ENCODE data around the gene PIAS1. TPM values are rescaled to one million over a fixed set of nuclear protein-coding genes. Genes with fewer than 3 reads are reported as not detected.

Gene PIAS1
- total RNA-seq, 1 donor from 2014 or later, result 6.8 TPM

DNA sequence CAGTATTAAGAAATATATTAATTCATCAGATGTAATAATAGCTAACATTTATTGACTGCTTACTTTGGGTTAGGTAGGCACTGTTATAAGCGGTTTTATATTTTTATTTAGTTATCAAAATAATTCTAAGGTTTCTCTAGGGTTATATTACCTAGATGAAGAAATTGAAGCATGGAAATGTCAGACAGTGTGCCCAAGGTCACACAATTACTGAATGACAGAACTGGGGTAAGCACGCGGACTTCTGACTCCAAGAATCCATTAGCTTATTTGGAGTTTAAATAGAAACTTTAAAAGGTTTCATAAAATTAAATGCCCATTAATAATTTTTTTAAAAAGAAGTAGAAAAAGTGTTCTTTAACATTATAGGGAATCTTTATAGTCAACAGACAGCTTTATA lies 76.7 kb downstream of the PIAS1 start:
- Histone ChIP-seq H3K4me3 (ENCODE audit: low read depth, low read length) (no peak overlapping the region), H3K36me3 (ENCODE audit: control insufficient read depth, insufficient read depth, low read length) (no peaks in the 10 kb centered on the region), H3K27me3 (ENCODE audit: control insufficient read depth, insufficient read depth, low read length) (no peaks in the 10 kb centered on the region)
- TF ChIP-seq, protein P1, sequence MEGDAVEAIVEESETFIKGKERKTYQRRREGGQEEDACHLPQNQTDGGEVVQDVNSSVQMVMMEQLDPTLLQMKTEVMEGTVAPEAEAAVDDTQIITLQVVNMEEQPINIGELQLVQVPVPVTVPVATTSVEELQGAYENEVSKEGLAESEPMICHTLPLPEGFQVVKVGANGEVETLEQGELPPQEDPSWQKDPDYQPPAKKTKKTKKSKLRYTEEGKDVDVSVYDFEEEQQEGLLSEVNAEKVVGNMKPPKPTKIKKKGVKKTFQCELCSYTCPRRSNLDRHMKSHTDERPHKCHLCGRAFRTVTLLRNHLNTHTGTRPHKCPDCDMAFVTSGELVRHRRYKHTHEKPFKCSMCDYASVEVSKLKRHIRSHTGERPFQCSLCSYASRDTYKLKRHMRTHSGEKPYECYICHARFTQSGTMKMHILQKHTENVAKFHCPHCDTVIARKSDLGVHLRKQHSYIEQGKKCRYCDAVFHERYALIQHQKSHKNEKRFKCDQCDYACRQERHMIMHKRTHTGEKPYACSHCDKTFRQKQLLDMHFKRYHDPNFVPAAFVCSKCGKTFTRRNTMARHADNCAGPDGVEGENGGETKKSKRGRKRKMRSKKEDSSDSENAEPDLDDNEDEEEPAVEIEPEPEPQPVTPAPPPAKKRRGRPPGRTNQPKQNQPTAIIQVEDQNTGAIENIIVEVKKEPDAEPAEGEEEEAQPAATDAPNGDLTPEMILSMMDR (IDR thresholded peaks at IDR 0.05; ENCODE audit: insufficient read depth, low read length, severe bottlenecking), result no peak
- FAIRE-seq (no peak), DNase-seq (ENCODE audit: low read depth) (no peak)

DNA sequence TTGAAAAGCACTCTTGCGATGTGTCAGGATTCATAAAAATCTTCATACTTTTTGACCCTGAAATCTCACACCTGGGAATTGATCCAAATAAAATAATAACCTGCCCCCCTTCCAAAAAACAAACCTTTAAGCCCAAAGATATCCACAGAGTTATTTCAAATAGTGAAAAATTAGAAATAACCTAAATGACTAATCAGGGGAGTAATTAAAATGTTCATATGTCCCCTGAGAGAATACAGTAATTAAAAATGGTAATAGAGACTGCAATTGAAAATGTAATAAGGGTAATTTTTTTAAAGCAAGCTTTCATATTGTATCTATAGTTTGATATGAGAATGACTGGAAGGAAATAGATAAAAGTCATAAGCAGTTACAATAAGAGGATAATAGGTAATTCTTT lies 83.0 kb downstream of the PIAS1 start:
- Histone ChIP-seq H3K4me3 (ENCODE audit: low read depth, low read length) (no peak overlapping the region), H3K27me3 (ENCODE audit: control insufficient read depth, insufficient read depth, low read length) (no peaks in the 10 kb centered on the region), H3K36me3 (ENCODE audit: control insufficient read depth, insufficient read depth, low read length) (no peaks in the 10 kb centered on the region)
- no peak for DNase-seq (ENCODE audit: low read depth)
- TF ChIP-seq, protein P1 (IDR thresholded peaks at IDR 0.05; ENCODE audit: insufficient read depth, low read length, severe bottlenecking), result no peak
- no peak for FAIRE-seq

DNA sequence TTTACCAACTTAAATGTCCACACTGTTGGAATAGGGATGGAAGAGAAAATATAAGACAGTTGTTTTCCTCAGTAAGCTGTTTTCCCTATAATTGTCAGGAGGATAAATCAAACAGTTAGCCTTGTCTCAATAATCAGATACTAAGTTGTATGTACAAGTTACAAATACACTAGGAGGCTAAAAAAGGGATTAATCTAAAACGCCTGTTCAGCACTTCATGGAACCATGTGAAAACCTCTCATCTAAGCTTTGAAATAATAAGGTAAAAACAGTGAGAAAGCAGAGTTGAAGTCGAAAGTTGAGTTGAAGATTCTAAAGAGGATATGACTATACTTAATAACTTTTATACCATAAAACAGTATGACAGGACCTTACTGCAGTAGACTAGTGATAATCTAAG lies 89.0 kb downstream of the PIAS1 start:
- DNase-seq (ENCODE audit: low read depth) (no peak), FAIRE-seq (no peak)
- Histone ChIP-seq H3K4me3 (ENCODE audit: low read depth, low read length) (no peak overlapping the region), H3K36me3 (ENCODE audit: control insufficient read depth, insufficient read depth, low read length) (peaks cover 1% of the 10 kb centered on the region), H3K27me3 (ENCODE audit: control insufficient read depth, insufficient read depth, low read length) (no peaks in the 10 kb centered on the region)
- TF ChIP-seq, protein P1 (IDR thresholded peaks at IDR 0.05; ENCODE audit: insufficient read depth, low read length, severe bottlenecking), result no peak

DNA sequence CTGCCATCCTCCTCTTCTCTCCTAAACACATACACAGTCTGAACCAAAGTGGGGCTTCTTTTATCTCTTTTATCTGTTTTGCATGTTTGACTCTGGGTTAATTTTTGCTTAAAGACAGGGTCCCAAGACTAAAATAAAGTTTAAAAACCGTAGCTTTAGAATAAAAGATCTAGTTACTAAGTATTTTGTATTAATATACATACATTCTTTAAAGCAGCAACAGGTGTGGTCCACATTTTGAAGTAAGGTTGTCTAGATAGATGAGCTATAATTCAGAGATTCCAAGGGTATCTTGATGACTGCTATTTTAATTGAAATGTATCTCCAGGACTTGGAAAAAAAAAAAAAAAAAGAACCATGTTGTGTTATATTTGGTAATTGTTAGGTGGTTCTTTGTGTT lies 89.7 kb downstream of the PIAS1 start:
- DNase-seq (ENCODE audit: low read depth), result no peak
- H3K4me3 ChIP-seq (ENCODE audit: low read depth, low read length), result no peak overlapping the region
- peaks cover 1% of the 10 kb centered on the region for H3K36me3 ChIP-seq (ENCODE audit: control insufficient read depth, insufficient read depth, low read length)
- no peak for FAIRE-seq
- TF ChIP-seq, protein P1 (IDR thresholded peaks at IDR 0.05; ENCODE audit: insufficient read depth, low read length, severe bottlenecking), result no peak
- no peaks in the 10 kb centered on the region for H3K27me3 ChIP-seq (ENCODE audit: control insufficient read depth, insufficient read depth, low read length)

DNA sequence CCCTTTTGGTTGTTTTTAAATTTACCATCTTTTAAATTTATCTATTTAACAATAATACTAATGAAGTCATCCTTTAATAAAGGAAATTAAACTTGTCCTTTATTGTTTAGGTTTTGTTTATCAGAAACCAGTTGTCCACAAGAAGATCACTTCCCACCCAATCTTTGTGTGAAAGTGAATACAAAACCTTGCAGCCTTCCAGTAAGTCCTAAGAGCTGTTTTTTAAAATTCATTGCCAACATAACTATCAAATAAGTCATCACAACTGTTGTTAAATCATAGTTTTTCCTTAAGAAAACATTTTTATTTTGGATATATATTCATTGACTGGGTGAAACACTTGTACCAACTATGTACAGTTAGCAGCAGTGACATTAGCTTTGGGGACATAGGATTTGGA lies 91.6 kb downstream of the PIAS1 start:
- DNase-seq (ENCODE audit: low read depth) (no peak), FAIRE-seq (no peak)
- Histone ChIP-seq H3K36me3 (ENCODE audit: control insufficient read depth, insufficient read depth, low read length) (peaks cover 1% of the 10 kb centered on the region), H3K27me3 (ENCODE audit: control insufficient read depth, insufficient read depth, low read length) (no peaks in the 10 kb centered on the region), H3K4me3 (ENCODE audit: low read depth, low read length) (no peak overlapping the region)
- TF ChIP-seq, protein P1 (IDR thresholded peaks at IDR 0.05; ENCODE audit: insufficient read depth, low read length, severe bottlenecking), result no peak

DNA sequence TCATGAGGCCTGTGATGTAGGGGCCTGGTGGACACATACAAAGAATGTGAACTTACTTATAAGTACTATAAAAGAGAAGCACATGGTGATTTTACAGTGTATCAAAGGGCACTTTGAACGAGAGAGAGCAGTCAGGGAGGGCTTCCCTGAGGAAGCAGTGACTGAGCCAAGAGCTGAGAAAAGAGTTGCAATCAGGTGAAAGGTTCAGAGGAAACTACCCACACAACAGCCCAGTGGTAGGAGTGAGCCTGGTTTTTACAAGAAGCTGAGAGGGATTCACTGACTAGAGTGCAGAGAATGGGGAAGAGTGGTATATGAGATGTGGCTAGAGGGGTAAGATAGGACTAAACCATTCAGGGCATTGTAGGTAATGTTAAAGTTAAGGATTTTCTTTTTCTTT lies 93.9 kb downstream of the PIAS1 start:
- H3K4me3 ChIP-seq (ENCODE audit: low read depth, low read length), result no peak overlapping the region
- TF ChIP-seq, protein P1 (IDR thresholded peaks at IDR 0.05; ENCODE audit: insufficient read depth, low read length, severe bottlenecking), result no peak
- FAIRE-seq (no peak), DNase-seq (ENCODE audit: low read depth) (no peak)
- no peaks in the 10 kb centered on the region for H3K27me3 ChIP-seq (ENCODE audit: control insufficient read depth, insufficient read depth, low read length)
- H3K36me3 ChIP-seq (ENCODE audit: control insufficient read depth, insufficient read depth, low read length), result peaks cover 1% of the 10 kb centered on the region

All from bronchial epithelial cell (primary cell).